ENCODE data around the gene UBR4. TPM values are rescaled to one million over a fixed set of nuclear protein-coding genes. Genes with fewer than 3 reads are reported as not detected.

The UBR4 gene
- total and polyA plus RNA-seq, 12 donors, result 82.3 to 278 (median 119) TPM

DNA sequence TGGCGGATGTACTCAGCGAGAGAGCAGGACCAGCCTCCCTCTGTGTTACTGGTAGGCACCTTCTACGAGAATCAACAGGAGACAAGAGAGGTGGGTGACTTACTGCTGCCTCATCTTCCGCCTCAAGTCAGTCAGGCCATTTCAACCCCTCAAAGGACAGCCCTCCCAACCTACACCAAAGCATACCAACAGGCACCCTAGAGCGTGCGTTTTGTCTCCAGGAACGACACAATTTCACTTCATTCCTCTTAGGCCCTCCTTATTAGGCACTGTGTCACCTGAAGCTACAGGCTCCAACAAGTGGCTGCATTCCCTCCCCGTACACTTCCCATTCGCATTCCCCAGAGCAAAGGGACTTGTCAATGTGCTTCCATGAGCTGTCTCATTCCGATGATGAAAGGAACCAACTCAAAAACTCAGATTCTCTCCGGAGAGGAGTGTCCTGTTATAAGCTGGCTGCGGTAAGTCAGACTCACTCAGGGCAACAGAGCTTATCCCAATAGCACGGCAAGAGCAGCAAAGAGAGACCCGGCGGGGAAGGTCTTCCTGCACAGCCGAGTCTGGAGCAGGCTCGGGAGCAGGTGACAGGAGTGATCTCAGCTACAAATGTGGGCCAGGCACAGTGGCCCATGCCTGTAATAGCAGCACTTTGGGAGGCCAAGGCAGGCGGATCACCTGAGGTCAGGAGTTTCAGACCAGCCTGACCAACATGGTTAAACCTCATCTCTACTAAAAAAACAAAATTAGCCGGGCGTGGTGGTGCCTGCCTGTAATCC lies 133.0 kb downstream of the UBR4 start:
- intact Hi-C loops (cut with DNase I), result loop anchor here in 1 of 2 donors (10.0 kb wide), 1 partner anchor 162 kb away; no protein-coding TSS in a partner anchor
- DNase-seq, result no peak
- H3K36me3 ChIP-seq (replicated peaks in 1 of 2), result peaks cover 0 to 89% of the 10 kb centered on the region in 2 donors
- no peaks in the 10 kb centered on the region for H3K27me3 ChIP-seq
- H3K4me1 ChIP-seq (replicated peaks in 1 of 2), result no peaks in the 10 kb centered on the region
- WGBS, 4 donors, result 90 to 96% (median 92%) methylated on average over 17 to 20 of the region's 20 CpGs
- H3K9me3 ChIP-seq (replicated peaks in 1 of 3), result no peaks in the 10 kb centered on the region
- no peak overlapping the region for H3K27ac ChIP-seq
- TF ChIP-seq, protein P1, sequence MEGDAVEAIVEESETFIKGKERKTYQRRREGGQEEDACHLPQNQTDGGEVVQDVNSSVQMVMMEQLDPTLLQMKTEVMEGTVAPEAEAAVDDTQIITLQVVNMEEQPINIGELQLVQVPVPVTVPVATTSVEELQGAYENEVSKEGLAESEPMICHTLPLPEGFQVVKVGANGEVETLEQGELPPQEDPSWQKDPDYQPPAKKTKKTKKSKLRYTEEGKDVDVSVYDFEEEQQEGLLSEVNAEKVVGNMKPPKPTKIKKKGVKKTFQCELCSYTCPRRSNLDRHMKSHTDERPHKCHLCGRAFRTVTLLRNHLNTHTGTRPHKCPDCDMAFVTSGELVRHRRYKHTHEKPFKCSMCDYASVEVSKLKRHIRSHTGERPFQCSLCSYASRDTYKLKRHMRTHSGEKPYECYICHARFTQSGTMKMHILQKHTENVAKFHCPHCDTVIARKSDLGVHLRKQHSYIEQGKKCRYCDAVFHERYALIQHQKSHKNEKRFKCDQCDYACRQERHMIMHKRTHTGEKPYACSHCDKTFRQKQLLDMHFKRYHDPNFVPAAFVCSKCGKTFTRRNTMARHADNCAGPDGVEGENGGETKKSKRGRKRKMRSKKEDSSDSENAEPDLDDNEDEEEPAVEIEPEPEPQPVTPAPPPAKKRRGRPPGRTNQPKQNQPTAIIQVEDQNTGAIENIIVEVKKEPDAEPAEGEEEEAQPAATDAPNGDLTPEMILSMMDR (IDR thresholded peaks at IDR 0.05), result no peak
- TF ChIP-seq POLR2A (IDR thresholded peaks at IDR 0.05), result no peak
- H3K4me3 ChIP-seq, result no peak overlapping the region

DNA sequence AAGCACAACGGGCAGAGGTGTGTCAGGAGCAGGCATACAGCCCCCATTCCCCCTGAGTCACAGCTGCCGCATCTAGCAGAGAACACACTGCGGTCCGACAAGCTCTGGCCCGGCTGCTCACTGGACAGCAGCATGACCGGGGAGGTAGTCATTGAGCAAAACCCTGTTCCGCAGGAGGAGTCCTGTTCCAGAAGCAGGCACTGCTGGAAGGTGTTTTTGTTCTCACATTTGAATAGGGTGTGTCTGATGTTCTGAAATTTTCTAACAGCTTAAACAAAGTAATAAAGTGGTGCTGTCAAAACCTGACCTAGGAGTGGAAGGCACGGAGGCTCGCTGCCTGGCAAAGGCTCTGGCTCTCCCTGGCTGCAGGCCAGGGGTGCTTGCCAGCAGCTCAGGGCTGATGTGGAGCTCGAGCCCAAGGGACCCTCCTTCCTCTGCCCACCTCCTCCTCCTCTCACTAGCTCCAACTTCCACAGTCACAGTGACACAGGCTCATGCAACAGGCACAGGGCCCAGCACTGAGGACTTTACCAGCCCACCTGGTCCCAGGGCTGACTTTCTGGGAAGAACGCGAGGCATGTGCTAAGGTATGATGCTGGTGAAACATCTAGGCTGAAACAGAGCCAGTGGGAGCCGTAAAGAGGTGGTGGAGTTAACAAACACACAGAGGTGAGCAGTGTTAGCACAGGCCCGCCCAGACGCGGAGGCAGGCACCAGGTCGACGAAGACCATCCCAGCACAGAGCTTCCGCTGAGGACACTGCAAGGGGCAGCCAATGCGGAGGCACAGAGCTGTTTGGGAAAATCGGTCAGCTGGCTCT lies 135.0 kb downstream of the UBR4 start:
- peak overlapping the region in 1 of 5 donors; percentile 12 for H3K27ac ChIP-seq
- 73 to 78% (median 74%) methylated on average over 21 of the region's 21 CpGs for WGBS, 4 donors
- TF ChIP-seq, protein P1 (IDR thresholded peaks at IDR 0.05), result no peak
- TF ChIP-seq POLR2A (IDR thresholded peaks at IDR 0.05), result no peak
- no peaks in the 10 kb centered on the region for H3K4me1 ChIP-seq (replicated peaks in 1 of 2)
- H3K4me3 ChIP-seq, result no peak overlapping the region
- H3K36me3 ChIP-seq (replicated peaks in 1 of 2), result peaks cover 0 to 70% of the 10 kb centered on the region in 2 donors
- H3K27me3 ChIP-seq, result no peaks in the 10 kb centered on the region
- peak in 6 of 7 donors; percentile 45 to 64 (median 51) for DNase-seq
- intact Hi-C loops (cut with DNase I), result loop anchor here in 1 of 2 donors (10.0 kb wide), 1 partner anchor 160 kb away; no protein-coding TSS in a partner anchor
- H3K9me3 ChIP-seq (replicated peaks in 1 of 3), result no peaks in the 10 kb centered on the region

DNA sequence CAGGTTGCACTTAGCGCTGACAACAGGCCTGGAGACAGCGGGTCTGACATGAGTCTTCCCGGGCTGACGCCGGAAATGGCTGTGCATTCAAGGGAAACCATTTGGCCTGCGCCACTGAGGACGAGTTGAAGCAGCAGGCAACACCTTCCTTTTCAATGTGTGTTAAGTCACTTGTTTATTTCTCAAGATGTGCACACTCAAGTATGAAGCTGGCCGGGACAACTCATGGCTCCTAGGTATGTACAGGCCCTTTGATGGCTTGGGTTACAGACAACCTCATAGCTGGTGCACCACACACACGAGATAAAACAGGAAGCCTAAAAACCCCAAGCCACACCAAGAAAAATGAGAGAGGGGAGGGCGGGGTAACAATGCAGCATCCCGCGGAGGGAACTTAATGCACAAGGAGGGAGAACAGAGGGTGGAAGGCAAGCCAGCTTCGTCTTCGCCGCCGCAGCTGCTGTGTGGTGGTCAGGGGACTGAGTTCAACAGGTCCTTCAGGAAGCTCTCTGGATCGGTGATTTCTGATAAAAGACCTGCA lies 135.6 kb downstream of the UBR4 start:
- DNase-seq, result no peak
- intact Hi-C loops (cut with DNase I), result loop anchor here in 1 of 2 donors (10.0 kb wide), 1 partner anchor 160 kb away; no protein-coding TSS in a partner anchor
- no peak overlapping the region for H3K27ac ChIP-seq
- H3K36me3 ChIP-seq (replicated peaks in 1 of 2), result peaks cover 0 to 63% of the 10 kb centered on the region in 2 donors
- H3K4me3 ChIP-seq, result no peak overlapping the region
- no peaks in the 10 kb centered on the region for H3K27me3 ChIP-seq
- no peaks in the 10 kb centered on the region for H3K4me1 ChIP-seq (replicated peaks in 1 of 2)
- TF ChIP-seq POLR2A (IDR thresholded peaks at IDR 0.05), result no peak
- TF ChIP-seq, protein P1 (IDR thresholded peaks at IDR 0.05), result no peak
- 88 to 95% (median 91%) methylated on average over 17 of the region's 17 CpGs for whole genome bisulfite sequencing, 4 donors
- H3K9me3 ChIP-seq (replicated peaks in 1 of 3), result no peaks in the 10 kb centered on the region
